Spleen (tissue), 7 donors: ENCODE data around the gene TMEM61.

ENCODE experiments used
- POLR2A ChIP-seq, 3 donors: fragments of 450-650 bp; IDR thresholded peaks; one replicate each; pipeline ENCODE4 v1.5.1; 2017; ENCODE audit warnings: antibody characterized with exemption in 3 of 3, mild to moderate bottlenecking in 1 of 3
- TF ChIP-seq, protein P1 (sequence below), 11 experiments: fragments of 200-600 bp in 7 of 11; fragments of 450-650 bp in 4 of 11; sonication (generic) in 4 of 11; IDR thresholded peaks in 8 of 11; conservative IDR thresholded peaks in 3 of 11; 1 replicate in 7 of 11; 2 replicates in 4 of 11; pipeline versions ENCODE4 v1.4.0 to v1.8.0; 2016 to 2021; ENCODE audit warnings: antibody characterized with exemption in 11 of 11, inconsistent platforms in 4 of 11, mild to moderate bottlenecking in 1 of 11
- donor health status: DM: no; HTN: no; CAD: no; lungs with moderate emphysema.
- donor health status: DM: no; HTN: no; CAD: no.
- donor health status: DM: no; HTN: no; CAD: no.

DNA sequence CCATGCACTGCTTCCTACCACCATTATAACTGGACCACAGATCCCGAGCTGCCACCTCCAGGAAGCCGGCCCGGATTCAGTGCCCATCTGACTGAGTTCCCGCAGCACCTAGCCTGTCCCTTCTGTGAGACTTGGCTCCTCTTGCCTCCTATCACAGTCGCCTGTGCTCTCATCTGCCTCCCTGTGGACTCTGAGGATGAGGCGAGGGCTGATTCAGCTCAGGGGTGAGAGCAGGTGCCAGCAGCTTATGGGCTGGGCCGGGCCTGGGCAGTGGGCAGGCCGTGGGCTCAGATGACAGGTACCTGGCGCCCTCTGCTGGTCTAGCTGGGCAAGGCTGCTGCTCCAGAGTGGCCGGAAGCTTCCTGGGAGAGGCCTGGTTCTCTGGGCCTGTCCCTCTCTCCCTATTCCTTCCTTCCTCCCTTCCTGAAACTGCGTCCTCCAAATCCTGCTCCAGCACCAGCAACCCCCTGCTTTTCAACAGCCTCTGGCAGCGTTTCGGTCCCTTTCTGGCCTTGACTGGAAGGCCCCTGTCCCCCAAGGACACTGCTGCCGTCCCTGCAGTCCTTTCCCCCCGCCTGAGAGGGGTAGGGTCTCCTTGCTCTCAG lies 41.6 kb downstream of the TMEM61 start:
- TF ChIP-seq, protein P1, sequence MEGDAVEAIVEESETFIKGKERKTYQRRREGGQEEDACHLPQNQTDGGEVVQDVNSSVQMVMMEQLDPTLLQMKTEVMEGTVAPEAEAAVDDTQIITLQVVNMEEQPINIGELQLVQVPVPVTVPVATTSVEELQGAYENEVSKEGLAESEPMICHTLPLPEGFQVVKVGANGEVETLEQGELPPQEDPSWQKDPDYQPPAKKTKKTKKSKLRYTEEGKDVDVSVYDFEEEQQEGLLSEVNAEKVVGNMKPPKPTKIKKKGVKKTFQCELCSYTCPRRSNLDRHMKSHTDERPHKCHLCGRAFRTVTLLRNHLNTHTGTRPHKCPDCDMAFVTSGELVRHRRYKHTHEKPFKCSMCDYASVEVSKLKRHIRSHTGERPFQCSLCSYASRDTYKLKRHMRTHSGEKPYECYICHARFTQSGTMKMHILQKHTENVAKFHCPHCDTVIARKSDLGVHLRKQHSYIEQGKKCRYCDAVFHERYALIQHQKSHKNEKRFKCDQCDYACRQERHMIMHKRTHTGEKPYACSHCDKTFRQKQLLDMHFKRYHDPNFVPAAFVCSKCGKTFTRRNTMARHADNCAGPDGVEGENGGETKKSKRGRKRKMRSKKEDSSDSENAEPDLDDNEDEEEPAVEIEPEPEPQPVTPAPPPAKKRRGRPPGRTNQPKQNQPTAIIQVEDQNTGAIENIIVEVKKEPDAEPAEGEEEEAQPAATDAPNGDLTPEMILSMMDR (IDR thresholded peaks at IDR 0.05 in 8 of 11, conservative IDR thresholded peaks at IDR 0.05 in 3 of 11): peak; percentile 60 to 92 (median 79)
- no peak for TF ChIP-seq POLR2A (IDR thresholded peaks at IDR 0.05)
